Measurements from ENCODE around the gene OVCH2.
"Not testable (repeated sequence)": the region's sequence is repeated elsewhere in the genome, so short reads cannot be mapped to it uniquely, and the experiment has no call there.

The OVCH2 gene

GRCh38 chr11:7671347-7672215 lies 34.7 kb downstream of the OVCH2 start:
- no peak for DNase-seq (ENCODE audit: low read depth)

- DNase-seq (ENCODE audit: low read depth): no peak
Measured at GRCh38 chr11:7670641-7671040, 35.6 kb downstream of the OVCH2 start.

- no peak for DNase-seq (ENCODE audit: low read depth)
Measured at GRCh38 chr11:7668911-7669310, 37.4 kb downstream of the OVCH2 start.

GRCh38 chr11:7668464-7668863 lies 37.8 kb downstream of the OVCH2 start:
- no peak for DNase-seq (ENCODE audit: low read depth)

GRCh38 chr11:7667460-7667859 lies 38.8 kb downstream of the OVCH2 start:
- DNase-seq (ENCODE audit: low read depth): no peak

- DNase-seq (ENCODE audit: low read depth): no peak
Measured at GRCh38 chr11:7666292-7666866, 39.9 kb downstream of the OVCH2 start.

GRCh38 chr11:7665473-7666291 lies 40.6 kb downstream of the OVCH2 start:
- DNase-seq (ENCODE audit: low read depth): peak; percentile 61

GRCh38 chr11:7664867-7665266 lies 41.4 kb downstream of the OVCH2 start:
- no peak for DNase-seq (ENCODE audit: low read depth)

- not testable (repeated sequence) for DNase-seq (ENCODE audit: low read depth)
Measured at GRCh38 chr11:7663531-7663930, 42.7 kb downstream of the OVCH2 start.

GRCh38 chr11:7657306-7658025 lies 48.8 kb downstream of the OVCH2 start:
- no peak for DNase-seq (ENCODE audit: low read depth)

GRCh38 chr11:7656704-7657103 lies 49.6 kb downstream of the OVCH2 start:
- DNase-seq (ENCODE audit: low read depth): no peak

- no peak for DNase-seq (ENCODE audit: low read depth)
Measured at GRCh38 chr11:7655253-7656217, 50.7 kb downstream of the OVCH2 start.

- no peak for DNase-seq (ENCODE audit: low read depth)
Measured at GRCh38 chr11:7654195-7654705, 52.0 kb downstream of the OVCH2 start.

GRCh38 chr11:7651700-7652099 lies 54.6 kb downstream of the OVCH2 start:
- no peak for DNase-seq (ENCODE audit: low read depth)

- DNase-seq (ENCODE audit: low read depth): no peak
Measured at GRCh38 chr11:7651140-7651551, 55.1 kb downstream of the OVCH2 start.

GRCh38 chr11:7648264-7648663 lies 58.0 kb downstream of the OVCH2 start:
- no peak for DNase-seq (ENCODE audit: low read depth)

GRCh38 chr11:7646866-7647265 lies 59.4 kb downstream of the OVCH2 start:
- DNase-seq (ENCODE audit: low read depth): no peak

- DNase-seq (ENCODE audit: low read depth): no peak
Measured at GRCh38 chr11:7645206-7645605, 61.1 kb downstream of the OVCH2 start.

GRCh38 chr11:7643314-7643713 lies 63.0 kb downstream of the OVCH2 start:
- DNase-seq (ENCODE audit: low read depth): no peak

- DNase-seq (ENCODE audit: low read depth): no peak
Measured at GRCh38 chr11:7642747-7643146, 63.5 kb downstream of the OVCH2 start.

GRCh38 chr11:7640816-7641215 lies 65.5 kb downstream of the OVCH2 start:
- DNase-seq (ENCODE audit: low read depth): no peak

All from stimulated activated CD8-positive, alpha-beta memory T cell treated with anti-CD3 and anti-CD28 coated beads, Interleukin-12 subunit alpha, Interleukin-12 subunit beta, amount 100 ng/mL, for 1 hour (primary cell).